ENCODE results near the gene FTSJ1. TPM values are rescaled to one million over a fixed set of nuclear protein-coding genes. Genes with fewer than 3 reads are reported as not detected.

The FTSJ1 gene
- total and polyA plus RNA-seq, 2 of the 4 experiments (the other 2 are of a cell fraction): 50.8 to 59.9 TPM

GRCh38 chrX:48459483-48459882, 16.5 kb upstream of the FTSJ1 start:
- no peak overlapping the region for H3K4me3 ChIP-seq (ENCODE audit: insufficient read depth, low read depth, low read length)
- H4K5ac ChIP-seq (ENCODE audit: low read depth, low read length): no peak overlapping the region
- H3K4ac ChIP-seq (ENCODE audit: low read depth, low read length): no peak overlapping the region
- no peak overlapping the region for H3K14ac ChIP-seq (replicated peaks; ENCODE audit: low read depth, low read length)
- intact Hi-C loops (cut with micrococcal nuclease) (no loop called here), dilution Hi-C loops (cut with HindIII; ENCODE audit: low sequenced_read_pairs, unreplicated experiment) (no loop called here), in situ Hi-C loops (cut with MboI; ENCODE audit: low sequenced_read_pairs) (no loop called here)
- no peak overlapping the region for H3K18ac ChIP-seq (ENCODE audit: low read depth, low read length)
- H2BK120ac ChIP-seq (ENCODE audit: low read depth, low read length): no peak overlapping the region
- no peak overlapping the region for H2AK9ac ChIP-seq (replicated peaks; ENCODE audit: low read depth, low read length, poor library complexity)
- no peak overlapping the region for H3K27ac ChIP-seq (ENCODE audit: insufficient read depth, low read length)
- no peak overlapping the region for H2AK5ac ChIP-seq (ENCODE audit: low read depth, low read length)
- no peak overlapping the region for H3K23ac ChIP-seq (ENCODE audit: low read depth, low read length)
- no peak overlapping the region for H3K4me2 ChIP-seq (ENCODE audit: low read depth, low read length)
- H4K8ac ChIP-seq (ENCODE audit: low read depth in 2 of 2, low read length in 2 of 2): no peak overlapping the region
- no peaks in the 10 kb centered on the region for H3K36me3 ChIP-seq (ENCODE audit: control insufficient read depth, insufficient read depth, low read length)
- no peak overlapping the region for H2BK15ac ChIP-seq (ENCODE audit: low read depth, low read length)
- H3K79me1 ChIP-seq (ENCODE audit: low read depth in 1 of 2, low read length in 2 of 2): no peaks in the 10 kb centered on the region
- no peaks in the 10 kb centered on the region for H4K20me1 ChIP-seq (ENCODE audit: insufficient read depth, low read length)
- no peaks in the 10 kb centered on the region for H3K4me1 ChIP-seq (ENCODE audit: control insufficient read depth, insufficient read depth, low read length)
- ATAC-seq (ENCODE audit: low read depth) (no peak), DNase-seq (no peak)
- H3K56ac ChIP-seq (ENCODE audit: extremely low read depth, insufficient read depth, low read length): no peak overlapping the region
- BruUV-seq (replicated peaks): no TSS peak
- no peak overlapping the region for H2AFZ ChIP-seq (replicated peaks; ENCODE audit: low read length, poor library complexity)
- H2BK20ac ChIP-seq (ENCODE audit: low read depth, low read length): no peak overlapping the region
- no peak overlapping the region for H4K91ac ChIP-seq (ENCODE audit: insufficient read depth, low read depth, low read length)
- H3K9ac ChIP-seq (ENCODE audit: low read depth, low read length): no peak overlapping the region
- ChIA-PET CTCF (no interaction called here), POLR2A (ENCODE audit: unreplicated experiment) (no interaction called here)
- H3K27me3 ChIP-seq (ENCODE audit: control insufficient read depth, insufficient read depth, low read length): no peaks in the 10 kb centered on the region
- WGBS, 2 experiments (ENCODE audit: extremely low coverage in 2 of 2, insufficient read length in 1 of 2): 60% methylated on average over 2 of the region's 6 CpGs; no CpG with 5 or more reads in 1 of the 2 experiments
- no peak overlapping the region for H2BK5ac ChIP-seq (ENCODE audit: low read depth, low read length, poor library complexity, severe bottlenecking)
- peaks cover 2% of the 10 kb centered on the region; the same call in 1 of the 2 replicates for H3K9me3 ChIP-seq (ENCODE audit: control insufficient read depth, insufficient read depth, low read length)
- TF ChIP-seq, protein P1, sequence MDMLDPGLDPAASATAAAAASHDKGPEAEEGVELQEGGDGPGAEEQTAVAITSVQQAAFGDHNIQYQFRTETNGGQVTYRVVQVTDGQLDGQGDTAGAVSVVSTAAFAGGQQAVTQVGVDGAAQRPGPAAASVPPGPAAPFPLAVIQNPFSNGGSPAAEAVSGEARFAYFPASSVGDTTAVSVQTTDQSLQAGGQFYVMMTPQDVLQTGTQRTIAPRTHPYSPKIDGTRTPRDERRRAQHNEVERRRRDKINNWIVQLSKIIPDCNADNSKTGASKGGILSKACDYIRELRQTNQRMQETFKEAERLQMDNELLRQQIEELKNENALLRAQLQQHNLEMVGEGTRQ (IDR thresholded peaks at IDR 0.05; ENCODE audit: low read depth, low read length): no peak
- no peak for TF ChIP-seq RCOR1 (IDR thresholded peaks at IDR 0.05; ENCODE audit: insufficient replicate concordance, low read length)
- no peak for TF ChIP-seq NFE2L2 (IDR thresholded peaks at IDR 0.05; ENCODE audit: low read depth, low read length)
- TF ChIP-seq MXI1 (IDR thresholded peaks at IDR 0.05; ENCODE audit: borderline replicate concordance, low read depth, low read length): no peak
- TF ChIP-seq MAZ (IDR thresholded peaks at IDR 0.05; ENCODE audit: borderline replicate concordance, low read depth, low read length): no peak
- no peak for TF ChIP-seq CHD1 (IDR thresholded peaks at IDR 0.05; ENCODE audit: low read depth, low read length)
- TF ChIP-seq, protein P2, sequence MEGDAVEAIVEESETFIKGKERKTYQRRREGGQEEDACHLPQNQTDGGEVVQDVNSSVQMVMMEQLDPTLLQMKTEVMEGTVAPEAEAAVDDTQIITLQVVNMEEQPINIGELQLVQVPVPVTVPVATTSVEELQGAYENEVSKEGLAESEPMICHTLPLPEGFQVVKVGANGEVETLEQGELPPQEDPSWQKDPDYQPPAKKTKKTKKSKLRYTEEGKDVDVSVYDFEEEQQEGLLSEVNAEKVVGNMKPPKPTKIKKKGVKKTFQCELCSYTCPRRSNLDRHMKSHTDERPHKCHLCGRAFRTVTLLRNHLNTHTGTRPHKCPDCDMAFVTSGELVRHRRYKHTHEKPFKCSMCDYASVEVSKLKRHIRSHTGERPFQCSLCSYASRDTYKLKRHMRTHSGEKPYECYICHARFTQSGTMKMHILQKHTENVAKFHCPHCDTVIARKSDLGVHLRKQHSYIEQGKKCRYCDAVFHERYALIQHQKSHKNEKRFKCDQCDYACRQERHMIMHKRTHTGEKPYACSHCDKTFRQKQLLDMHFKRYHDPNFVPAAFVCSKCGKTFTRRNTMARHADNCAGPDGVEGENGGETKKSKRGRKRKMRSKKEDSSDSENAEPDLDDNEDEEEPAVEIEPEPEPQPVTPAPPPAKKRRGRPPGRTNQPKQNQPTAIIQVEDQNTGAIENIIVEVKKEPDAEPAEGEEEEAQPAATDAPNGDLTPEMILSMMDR (conservative IDR thresholded peaks at IDR 0.05; ENCODE audit: low read depth, low read length): no peak
- TF ChIP-seq MAFK (IDR thresholded peaks at IDR 0.05; ENCODE audit: low read depth, low read length): no peak
- no peak for TF ChIP-seq RFX5 (IDR thresholded peaks at IDR 0.05; ENCODE audit: low read depth, low read length)
- no peak for TF ChIP-seq RAD21 (IDR thresholded peaks at IDR 0.05; ENCODE audit: low read length)
- TF ChIP-seq CEBPB (IDR thresholded peaks at IDR 0.05; ENCODE audit: low read depth, low read length): no peak
- no peak for TF ChIP-seq BHLHE40 (IDR thresholded peaks at IDR 0.05; ENCODE audit: low read depth, low read length)
- TF ChIP-seq POLR2A (IDR thresholded peaks at IDR 0.05; ENCODE audit: low read depth, low read length): no peak
- no peak for TF ChIP-seq FOS (IDR thresholded peaks at IDR 0.05; ENCODE audit: low read depth, low read length)
- TF ChIP-seq ELK1 (IDR thresholded peaks at IDR 0.05; ENCODE audit: borderline replicate concordance, low read depth, low read length): no peak
- no peak for TF ChIP-seq SMC3 (IDR thresholded peaks at IDR 0.05; ENCODE audit: low read depth, low read length)
- H3K9me1 ChIP-seq (ENCODE audit: insufficient read depth, low read length): no peaks in the 10 kb centered on the region
